ENCODE data around the gene OGDH.

Gene OGDH

GRCh38 chr7:44673771-44674170 lies 67.3 kb downstream of the OGDH start:
- no peak for TF ChIP-seq GATA2 (IDR thresholded peaks at IDR 0.05; ENCODE audit: low read depth, low read length)
- TF ChIP-seq GATA3 (IDR thresholded peaks at IDR 0.05; ENCODE audit: low read depth, low read length) = no peak

GRCh38 chr7:44674381-44674780 lies 68.0 kb downstream of the OGDH start:
- TF ChIP-seq GATA3 (IDR thresholded peaks at IDR 0.05; ENCODE audit: low read depth, low read length) (no peak), GATA2 (IDR thresholded peaks at IDR 0.05; ENCODE audit: low read depth, low read length) (no peak)

GRCh38 chr7:44676776-44677175 lies 70.3 kb downstream of the OGDH start:
- TF ChIP-seq GATA2 (IDR thresholded peaks at IDR 0.05; ENCODE audit: low read depth, low read length) (no peak), GATA3 (IDR thresholded peaks at IDR 0.05; ENCODE audit: low read depth, low read length) (no peak)

- no peak for TF ChIP-seq GATA2 (IDR thresholded peaks at IDR 0.05; ENCODE audit: low read depth, low read length)
- no peak for TF ChIP-seq GATA3 (IDR thresholded peaks at IDR 0.05; ENCODE audit: low read depth, low read length)
These were observed 71.7 kb downstream of the OGDH start for GRCh38 chr7:44678101-44678470.

GRCh38 chr7:44678471-44679179 lies 72.2 kb downstream of the OGDH start:
- TF ChIP-seq GATA2 (IDR thresholded peaks at IDR 0.05; ENCODE audit: low read depth, low read length) (no peak), GATA3 (IDR thresholded peaks at IDR 0.05; ENCODE audit: low read depth, low read length) (no peak)

GRCh38 chr7:44681645-44682044 lies 75.2 kb downstream of the OGDH start:
- no peak for TF ChIP-seq GATA3 (IDR thresholded peaks at IDR 0.05; ENCODE audit: low read depth, low read length)
- no peak for TF ChIP-seq GATA2 (IDR thresholded peaks at IDR 0.05; ENCODE audit: low read depth, low read length)

GRCh38 chr7:44685723-44686122 lies 79.3 kb downstream of the OGDH start:
- TF ChIP-seq GATA2 (IDR thresholded peaks at IDR 0.05; ENCODE audit: low read depth, low read length) (no peak), GATA3 (IDR thresholded peaks at IDR 0.05; ENCODE audit: low read depth, low read length) (no peak)

- TF ChIP-seq GATA2 (IDR thresholded peaks at IDR 0.05; ENCODE audit: low read depth, low read length) (no peak), GATA3 (IDR thresholded peaks at IDR 0.05; ENCODE audit: low read depth, low read length) (no peak)
These were observed 83.0 kb downstream of the OGDH start for GRCh38 chr7:44689427-44689826.

- TF ChIP-seq GATA3 (IDR thresholded peaks at IDR 0.05; ENCODE audit: low read depth, low read length) (no peak), GATA2 (IDR thresholded peaks at IDR 0.05; ENCODE audit: low read depth, low read length) (no peak)
These were observed 87.3 kb downstream of the OGDH start for GRCh38 chr7:44693641-44694313.

- TF ChIP-seq GATA2 (IDR thresholded peaks at IDR 0.05; ENCODE audit: low read depth, low read length) = no peak
- TF ChIP-seq GATA3 (IDR thresholded peaks at IDR 0.05; ENCODE audit: low read depth, low read length) = no peak
These were observed 87.9 kb downstream of the OGDH start for GRCh38 chr7:44694326-44694725.

GRCh38 chr7:44694766-44695165 lies 88.3 kb downstream of the OGDH start:
- TF ChIP-seq GATA2 (IDR thresholded peaks at IDR 0.05; ENCODE audit: low read depth, low read length) (no peak), GATA3 (IDR thresholded peaks at IDR 0.05; ENCODE audit: low read depth, low read length) (no peak)

GRCh38 chr7:44695756-44696155 lies 89.3 kb downstream of the OGDH start:
- TF ChIP-seq GATA3 (IDR thresholded peaks at IDR 0.05; ENCODE audit: low read depth, low read length) (no peak), GATA2 (IDR thresholded peaks at IDR 0.05; ENCODE audit: low read depth, low read length) (no peak)

- TF ChIP-seq GATA2 (IDR thresholded peaks at IDR 0.05; ENCODE audit: low read depth, low read length) (no peak), GATA3 (IDR thresholded peaks at IDR 0.05; ENCODE audit: low read depth, low read length) (no peak)
These were observed 90.3 kb downstream of the OGDH start for GRCh38 chr7:44696728-44697127.

GRCh38 chr7:44697136-44698045 lies 91.0 kb downstream of the OGDH start:
- TF ChIP-seq GATA2 (IDR thresholded peaks at IDR 0.05; ENCODE audit: low read depth, low read length) (no peak), GATA3 (IDR thresholded peaks at IDR 0.05; ENCODE audit: low read depth, low read length) (no peak)
